ENCODE data around the gene HTR2A. TPM values are rescaled to one million over a fixed set of nuclear protein-coding genes. Genes with fewer than 3 reads are reported as not detected.

Gene HTR2A
- 1 to 10 TPM in 2 of 3 donors, under 1 TPM in 1; 0.94 to 1.2 (median 1.1) TPM for polyA plus RNA-seq (ENCODE audit: insufficient read length in 3 of 3)

GRCh38 chr13:46896341-46897137, at the start of gene HTR2A:
TSS of gene HTR2A (minus strand) at chr13:46897053. CDS start at chr13:46895906, 1,147 bp downstream.
- peak in 2 of 3 donors; percentile 43 for DNase-seq (ENCODE audit: low read depth in 3 of 3, low spot score in 2 of 3)

GRCh38 chr13:46936525-46936924, 39.7 kb upstream of the HTR2A start:
- no peak for DNase-seq (ENCODE audit: low read depth in 3 of 3, low spot score in 2 of 3)

DNA sequence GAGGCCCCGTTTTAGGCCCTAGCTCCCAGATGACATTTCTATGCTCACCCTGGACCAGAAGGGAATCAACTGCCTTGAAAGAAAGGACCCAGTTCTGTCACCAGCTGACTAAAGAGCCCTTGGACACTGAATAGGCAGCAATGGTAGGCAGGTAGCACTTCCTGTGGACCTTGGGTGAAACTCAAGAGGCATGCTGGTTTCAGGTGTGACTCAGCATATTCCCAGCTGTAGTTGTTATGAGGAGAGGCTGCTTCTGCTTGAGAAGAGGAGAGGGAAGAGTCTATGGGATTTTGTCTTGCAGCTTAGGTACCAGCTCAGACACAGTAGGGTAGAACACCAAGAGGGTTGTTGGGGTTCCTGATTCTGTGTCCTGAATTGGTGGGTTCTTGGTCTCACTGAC, 37.9 kb upstream of the HTR2A start:
- no peak for DNase-seq (ENCODE audit: low read depth in 3 of 3, low spot score in 2 of 3)

DNA sequence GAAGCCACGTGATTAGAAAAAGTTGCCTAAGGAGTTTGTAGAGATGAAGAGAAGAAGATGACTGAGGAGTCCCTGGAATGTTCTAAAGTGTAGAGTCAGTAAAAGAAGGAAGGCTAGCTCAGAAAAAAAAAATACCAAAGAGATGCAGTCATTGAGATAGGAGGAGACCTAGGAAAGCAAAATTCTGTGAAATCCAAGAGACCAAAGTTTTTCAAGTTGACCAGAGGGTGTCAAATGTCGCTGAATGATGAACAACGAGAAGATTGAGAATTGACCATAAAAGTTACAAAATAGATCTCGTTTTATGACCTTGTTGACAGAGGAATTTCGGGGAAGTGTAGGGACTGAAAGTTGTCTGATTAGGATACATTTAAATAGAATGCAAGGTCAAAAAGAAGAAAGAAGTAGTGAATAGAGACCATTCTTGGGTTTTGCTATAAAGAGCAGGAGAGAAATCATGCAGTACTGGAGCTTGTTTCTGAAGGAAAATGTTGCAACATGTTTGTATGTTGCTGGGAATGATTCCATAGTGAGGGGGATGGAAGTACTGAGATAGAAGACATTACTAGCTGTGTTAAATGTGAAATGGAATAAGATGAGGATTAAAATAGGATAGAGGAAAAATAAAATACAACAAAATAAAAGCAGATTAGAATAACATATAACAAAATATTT, 30.2 kb upstream of the HTR2A start:
- no peak for DNase-seq (ENCODE audit: low read depth in 3 of 3, low spot score in 2 of 3)

DNA sequence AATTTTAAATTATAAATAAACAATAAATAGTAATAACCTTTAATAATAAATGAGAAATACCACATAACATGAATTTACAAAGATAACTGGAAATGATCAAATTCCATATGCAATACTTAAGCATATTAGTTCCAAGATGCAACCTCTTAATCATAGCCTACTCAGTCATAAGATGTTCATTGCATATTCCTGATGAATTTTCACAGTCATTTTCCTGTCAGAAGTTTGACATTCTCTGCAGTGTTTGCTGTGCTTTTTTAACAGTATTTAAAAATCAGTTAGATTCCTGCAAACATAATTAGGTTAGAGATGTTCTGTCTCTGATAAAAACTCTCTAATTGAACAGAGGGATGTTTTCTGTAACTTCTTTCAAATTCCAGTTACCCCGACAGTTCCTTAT, 28.6 kb upstream of the HTR2A start:
- DNase-seq (ENCODE audit: low read depth in 3 of 3, low spot score in 2 of 3): no peak

DNA sequence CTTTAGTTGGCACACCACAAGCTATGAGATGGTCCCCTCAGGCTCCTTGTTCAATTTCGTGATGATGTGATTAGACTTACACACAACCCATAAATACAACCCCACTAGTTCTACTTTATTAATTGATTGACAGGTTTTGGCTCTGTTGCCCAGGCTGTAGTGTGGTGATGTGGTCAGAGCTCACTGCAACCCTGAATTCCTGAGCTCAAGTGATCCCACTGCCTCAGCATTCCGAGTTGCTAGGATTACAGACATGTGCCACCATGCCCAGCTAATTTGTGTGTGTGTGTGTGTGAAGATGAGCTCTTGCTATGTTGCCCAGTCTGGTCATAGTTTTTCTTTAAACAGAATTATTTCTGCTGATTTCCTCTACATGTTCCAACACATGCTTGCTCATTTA, 17.5 kb upstream of the HTR2A start:
- no peak for DNase-seq (ENCODE audit: low read depth in 3 of 3, low spot score in 2 of 3)

DNA sequence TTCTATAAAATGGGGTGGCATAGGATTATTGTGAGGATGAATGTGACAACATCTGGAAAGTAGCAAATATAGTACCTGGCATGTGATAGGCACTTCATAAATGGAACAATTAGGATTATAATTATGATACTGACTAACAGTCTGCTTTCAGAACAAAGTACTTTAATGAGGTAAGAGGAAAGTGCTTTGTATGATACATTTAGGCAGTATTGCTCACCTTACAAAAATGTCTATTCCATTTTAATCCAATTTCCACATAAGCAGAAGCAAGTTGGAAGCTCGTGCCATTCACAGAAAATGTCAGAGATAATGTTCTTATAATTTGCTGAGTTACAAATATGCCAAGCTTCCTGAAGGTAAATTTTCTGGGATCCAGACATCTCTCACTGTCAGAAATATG, 16.9 kb upstream of the HTR2A start:
- no peak for DNase-seq (ENCODE audit: low read depth in 3 of 3, low spot score in 2 of 3)

- no peak for DNase-seq (ENCODE audit: low read depth in 3 of 3, low spot score in 2 of 3)
These were observed 12.2 kb upstream of the HTR2A start for GRCh38 chr13:46909042-46909441.

GRCh38 chr13:46908501-46908900, 11.6 kb upstream of the HTR2A start:
- no peak for DNase-seq (ENCODE audit: low read depth in 3 of 3, low spot score in 2 of 3)

DNA sequence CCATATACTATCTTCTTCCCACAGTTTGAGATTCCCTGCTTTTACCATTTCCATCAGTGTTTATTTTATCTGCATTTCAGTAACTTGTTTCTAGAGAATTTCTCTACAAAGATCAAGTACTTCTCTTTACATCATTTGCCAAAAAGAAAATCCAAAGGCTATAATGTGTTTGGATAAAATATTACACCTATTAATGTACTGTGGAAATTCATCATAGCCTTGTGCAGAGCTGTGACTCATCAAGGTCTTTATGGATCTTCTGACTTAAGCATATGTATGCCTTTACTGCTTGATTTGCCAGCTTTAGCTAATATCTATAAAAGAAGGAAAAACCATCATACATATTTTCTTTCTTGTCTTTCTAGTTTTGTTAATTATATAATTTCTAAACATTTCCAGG, 9.6 kb upstream of the HTR2A start:
- DNase-seq (ENCODE audit: low read depth in 3 of 3, low spot score in 2 of 3): no peak

DNA sequence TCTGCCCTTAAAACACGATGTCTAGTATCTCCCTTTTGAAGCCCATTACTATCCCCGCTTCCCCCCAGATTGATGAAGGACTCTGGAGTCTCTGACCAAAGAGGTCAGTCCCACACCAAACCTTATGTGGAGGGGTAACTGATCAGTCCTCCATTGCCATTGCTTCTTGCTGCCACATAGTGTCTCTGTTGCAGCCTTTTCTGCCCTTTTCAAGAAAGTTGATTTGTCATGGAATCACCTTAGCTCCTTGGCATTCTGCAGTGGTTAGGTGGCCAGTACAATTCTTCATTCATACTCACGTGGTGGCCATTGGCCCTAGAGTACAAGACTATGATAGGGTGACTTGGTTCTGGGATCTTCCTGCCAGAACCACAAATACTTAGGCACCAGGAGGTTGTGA, 8.4 kb upstream of the HTR2A start:
- DNase-seq (ENCODE audit: low read depth in 3 of 3, low spot score in 2 of 3): no peak

DNA sequence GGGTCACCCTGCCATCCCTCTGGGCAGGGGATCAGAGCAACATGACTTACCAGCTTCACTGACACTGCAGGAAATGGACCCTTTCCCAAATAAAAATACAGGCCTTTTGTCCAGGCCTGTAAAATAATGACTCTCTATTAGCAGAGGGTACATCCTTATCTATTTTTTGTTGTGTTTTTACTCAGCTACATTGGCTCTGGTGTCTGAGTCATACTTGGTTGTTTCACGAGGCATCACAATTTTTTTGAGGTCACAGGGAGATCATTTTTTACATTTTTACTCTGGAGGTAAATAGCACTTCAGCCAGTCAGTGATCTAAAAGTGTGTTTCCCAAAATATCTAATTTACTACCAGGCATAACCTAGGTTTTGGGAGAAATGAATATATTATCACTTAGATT, 6.9 kb upstream of the HTR2A start:
- no peak for DNase-seq (ENCODE audit: low read depth in 3 of 3, low spot score in 2 of 3)

- DNase-seq (ENCODE audit: low read depth in 3 of 3, low spot score in 2 of 3): no peak
These were observed 4.9 kb upstream of the HTR2A start for GRCh38 chr13:46901721-46902120.

GRCh38 chr13:46899801-46900200, 2.9 kb upstream of the HTR2A start:
- no peak for DNase-seq (ENCODE audit: low read depth in 3 of 3, low spot score in 2 of 3)

- DNase-seq (ENCODE audit: low read depth in 3 of 3, low spot score in 2 of 3): no peak
These were observed 1.5 kb downstream of the HTR2A start for GRCh38 chr13:46895381-46895780.

DNA sequence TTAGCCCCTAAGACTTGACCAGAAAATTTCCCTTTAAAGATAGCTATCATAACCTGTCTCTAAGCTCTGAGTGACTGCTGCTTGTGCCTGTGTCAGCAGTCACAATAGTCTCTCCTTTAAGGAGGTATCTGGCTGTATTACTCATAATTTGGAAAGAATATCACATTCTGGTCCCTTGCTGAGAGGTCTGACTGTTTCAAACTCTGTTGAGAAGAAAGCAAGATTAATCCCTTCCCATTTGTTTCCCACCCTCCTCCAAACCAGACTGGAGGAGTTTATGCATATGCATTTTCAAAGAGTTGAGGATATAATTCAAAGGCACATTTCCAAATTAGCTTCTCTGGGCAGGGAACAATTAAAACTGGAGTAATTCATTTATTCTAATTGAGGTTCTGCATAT, 2.3 kb downstream of the HTR2A start:
- DNase-seq (ENCODE audit: low read depth in 3 of 3, low spot score in 2 of 3): no peak

GRCh38 chr13:46893798-46894560, 2.9 kb downstream of the HTR2A start:
- DNase-seq (ENCODE audit: low read depth in 3 of 3, low spot score in 2 of 3): peak in 2 of 3 donors; percentile 58 to 69

- DNase-seq (ENCODE audit: low read depth in 3 of 3, low spot score in 2 of 3): no peak
These were observed 3.6 kb downstream of the HTR2A start for GRCh38 chr13:46893221-46893740.

DNA sequence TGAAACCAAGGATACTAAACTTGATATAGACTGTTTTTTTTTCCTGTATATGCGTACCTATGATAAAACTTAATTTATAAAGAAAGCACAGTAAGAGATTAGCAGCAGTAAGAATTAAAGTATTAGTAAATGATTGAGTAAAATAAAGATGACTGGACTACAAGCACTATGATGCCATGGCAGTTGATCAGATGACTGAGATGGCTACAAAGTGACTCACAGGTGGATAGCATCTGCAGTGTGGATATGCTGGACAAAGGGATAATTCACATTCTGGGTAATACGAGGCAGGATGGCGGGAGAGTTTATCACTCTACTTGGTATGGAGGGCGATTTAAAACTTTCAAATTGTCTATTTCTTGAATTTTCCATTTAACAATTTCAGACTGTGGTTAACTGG, 11.8 kb downstream of the HTR2A start:
- DNase-seq (ENCODE audit: low read depth in 3 of 3, low spot score in 2 of 3): no peak

- DNase-seq (ENCODE audit: low read depth in 3 of 3, low spot score in 2 of 3): no peak
These were observed 12.3 kb downstream of the HTR2A start for GRCh38 chr13:46884531-46884930.

DNA sequence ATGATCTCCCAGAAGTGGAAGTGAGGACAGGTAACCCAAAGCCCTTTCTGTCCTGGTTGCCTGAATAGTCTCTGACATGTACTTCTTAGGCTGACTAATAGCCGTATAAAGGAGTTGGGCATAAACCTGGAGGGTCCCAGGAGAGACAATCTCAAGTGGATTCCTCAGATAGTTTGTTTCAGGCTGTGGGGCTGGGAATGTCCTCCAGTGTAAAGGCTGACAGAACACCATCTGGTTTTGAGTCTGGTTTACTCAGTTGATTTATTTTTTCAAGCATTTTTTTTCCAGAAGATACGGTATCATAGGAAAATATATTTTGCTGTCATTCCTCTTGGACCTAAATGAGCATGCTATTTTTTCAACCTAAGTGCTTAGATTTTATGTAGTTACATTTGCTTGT, 15.2 kb downstream of the HTR2A start:
- no peak for DNase-seq (ENCODE audit: low read depth in 3 of 3, low spot score in 2 of 3)

Data from right renal cortex interstitium (tissue), 3 donors.